ENCODE measurements around the gene ADARB2. TPM values are rescaled to one million over a fixed set of nuclear protein-coding genes. Genes with fewer than 3 reads are reported as not detected.
"Not testable (repeated sequence)": the region's sequence is repeated elsewhere in the genome, so short reads cannot be mapped to it uniquely, and the experiment has no call there.

Gene ADARB2
- total RNA-seq, 1 donor from 2014 or later, result 1.8 TPM

DNA sequence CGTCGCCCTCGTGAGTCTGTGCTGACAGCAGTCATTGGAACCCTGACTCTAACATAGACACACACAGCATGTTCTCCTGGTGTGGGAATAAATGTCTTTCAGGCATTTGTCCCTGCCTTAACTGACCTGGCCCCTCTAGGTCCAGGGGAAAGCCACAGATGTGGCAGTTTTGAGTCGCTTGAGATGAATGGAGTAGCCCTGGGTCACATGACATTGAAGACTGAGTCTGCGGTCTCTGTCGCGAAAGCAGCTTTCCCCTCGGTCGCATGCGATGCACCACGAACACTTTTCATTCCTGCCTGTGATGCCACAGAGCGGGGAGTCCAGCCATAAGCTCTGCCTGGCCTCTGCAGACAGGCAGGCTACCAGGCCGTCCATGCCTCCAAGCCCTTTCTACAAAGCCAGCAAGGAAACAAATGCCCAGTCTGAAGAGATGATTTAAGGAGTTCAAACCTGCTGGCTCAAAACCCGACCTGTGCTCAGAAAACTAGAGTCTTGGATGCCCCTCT is 508.8 kb downstream of the ADARB2 start:
- H3K4me3 Mint-ChIP-seq, result no peak overlapping the region
- H3K4me1 Mint-ChIP-seq, result peaks cover 23% of the 10 kb centered on the region
- H3K27me3 Mint-ChIP-seq (ENCODE audit: low read depth), result peaks cover 22% of the 10 kb centered on the region
- H3K27ac Mint-ChIP-seq (ENCODE audit: unreplicated experiment), result no peak overlapping the region
- peaks cover 3% of the 10 kb centered on the region for H3K9me3 Mint-ChIP-seq
- DNase-seq (ENCODE audit: low read depth, low spot score), result no peak
- H3K36me3 Mint-ChIP-seq (ENCODE audit: low read depth), result peaks cover 7% of the 10 kb centered on the region
- TF ChIP-seq, protein P1, sequence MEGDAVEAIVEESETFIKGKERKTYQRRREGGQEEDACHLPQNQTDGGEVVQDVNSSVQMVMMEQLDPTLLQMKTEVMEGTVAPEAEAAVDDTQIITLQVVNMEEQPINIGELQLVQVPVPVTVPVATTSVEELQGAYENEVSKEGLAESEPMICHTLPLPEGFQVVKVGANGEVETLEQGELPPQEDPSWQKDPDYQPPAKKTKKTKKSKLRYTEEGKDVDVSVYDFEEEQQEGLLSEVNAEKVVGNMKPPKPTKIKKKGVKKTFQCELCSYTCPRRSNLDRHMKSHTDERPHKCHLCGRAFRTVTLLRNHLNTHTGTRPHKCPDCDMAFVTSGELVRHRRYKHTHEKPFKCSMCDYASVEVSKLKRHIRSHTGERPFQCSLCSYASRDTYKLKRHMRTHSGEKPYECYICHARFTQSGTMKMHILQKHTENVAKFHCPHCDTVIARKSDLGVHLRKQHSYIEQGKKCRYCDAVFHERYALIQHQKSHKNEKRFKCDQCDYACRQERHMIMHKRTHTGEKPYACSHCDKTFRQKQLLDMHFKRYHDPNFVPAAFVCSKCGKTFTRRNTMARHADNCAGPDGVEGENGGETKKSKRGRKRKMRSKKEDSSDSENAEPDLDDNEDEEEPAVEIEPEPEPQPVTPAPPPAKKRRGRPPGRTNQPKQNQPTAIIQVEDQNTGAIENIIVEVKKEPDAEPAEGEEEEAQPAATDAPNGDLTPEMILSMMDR (conservative IDR thresholded peaks at IDR 0.05), result no peak

- peaks cover 23% of the 10 kb centered on the region for H3K4me1 Mint-ChIP-seq
- H3K27ac Mint-ChIP-seq (ENCODE audit: unreplicated experiment), result no peak overlapping the region
- no peak for DNase-seq (ENCODE audit: low read depth, low spot score)
- peaks cover 5% of the 10 kb centered on the region for H3K36me3 Mint-ChIP-seq (ENCODE audit: low read depth)
- H3K27me3 Mint-ChIP-seq (ENCODE audit: low read depth), result peaks cover 22% of the 10 kb centered on the region
- TF ChIP-seq, protein P1 (conservative IDR thresholded peaks at IDR 0.05), result peak; percentile 44
- H3K9me3 Mint-ChIP-seq, result peaks cover 3% of the 10 kb centered on the region
- peak overlapping the region; percentile 72 for H3K4me3 Mint-ChIP-seq
These were observed 509.6 kb downstream of the ADARB2 start for GRCh38 chr10:1227510-1228402.

GRCh38 chr10:1226907-1227306 is 510.4 kb downstream of the ADARB2 start:
- peaks cover 23% of the 10 kb centered on the region for H3K4me1 Mint-ChIP-seq
- H3K4me3 Mint-ChIP-seq, result peak overlapping the region; percentile 72
- H3K27me3 Mint-ChIP-seq (ENCODE audit: low read depth), result peaks cover 22% of the 10 kb centered on the region
- H3K27ac Mint-ChIP-seq (ENCODE audit: unreplicated experiment); H3K36me3 Mint-ChIP-seq (ENCODE audit: low read depth); H3K9me3 Mint-ChIP-seq; DNase-seq (ENCODE audit: low read depth, low spot score): not testable (repeated sequence)

DNA sequence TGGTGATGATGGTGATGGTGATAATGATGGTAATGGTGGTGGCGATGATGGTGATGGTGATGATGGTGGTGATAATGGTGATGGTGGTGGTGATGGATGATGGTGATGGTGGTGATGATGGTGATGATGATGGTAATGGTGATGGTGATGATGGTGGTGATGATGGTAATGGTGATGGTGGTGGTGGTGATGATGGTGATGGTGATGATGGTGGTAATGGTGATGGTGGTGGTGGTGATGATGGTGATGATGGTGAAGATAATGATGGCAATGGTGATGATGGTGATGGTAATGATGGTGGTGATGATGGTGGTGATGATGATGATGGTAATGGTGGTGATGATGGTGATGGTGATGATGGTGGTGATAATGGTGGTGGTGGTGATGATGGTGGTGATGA is 517.5 kb downstream of the ADARB2 start:
- not testable (repeated sequence) for H3K4me3 Mint-ChIP-seq; H3K27ac Mint-ChIP-seq (ENCODE audit: unreplicated experiment); H3K9me3 Mint-ChIP-seq; H3K27me3 Mint-ChIP-seq (ENCODE audit: low read depth); H3K4me1 Mint-ChIP-seq; H3K36me3 Mint-ChIP-seq (ENCODE audit: low read depth); DNase-seq (ENCODE audit: low read depth, low spot score)

GRCh38 chr10:1217661-1218060 is 519.7 kb downstream of the ADARB2 start:
- no peak for DNase-seq (ENCODE audit: low read depth, low spot score)
- Mint-ChIP-seq H3K4me3 (no peak overlapping the region), H3K27me3 (ENCODE audit: low read depth) (no peaks in the 10 kb centered on the region), H3K27ac (ENCODE audit: unreplicated experiment) (no peak overlapping the region), H3K9me3 (no peaks in the 10 kb centered on the region), H3K4me1 (no peaks in the 10 kb centered on the region), H3K36me3 (ENCODE audit: low read depth) (no peaks in the 10 kb centered on the region)
- TF ChIP-seq, protein P1 (conservative IDR thresholded peaks at IDR 0.05), result no peak

DNA sequence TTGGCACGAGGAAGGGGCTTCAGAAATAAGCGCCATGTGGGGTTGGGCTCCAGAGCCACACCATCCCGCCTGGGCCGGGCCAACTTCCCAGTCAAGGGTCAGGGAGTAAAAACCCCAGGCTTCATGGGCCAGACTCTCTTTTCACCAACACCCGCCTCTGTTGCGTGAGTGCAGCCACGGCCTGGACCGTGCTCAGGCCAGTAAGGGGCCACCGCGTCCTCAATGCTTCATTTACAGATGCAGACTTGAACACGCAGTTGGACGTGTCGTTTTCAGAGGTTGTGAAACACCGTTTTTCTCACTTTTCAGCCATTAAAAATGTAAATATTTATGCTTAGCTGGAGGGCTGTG is 520.1 kb downstream of the ADARB2 start:
- no peaks in the 10 kb centered on the region for H3K27me3 Mint-ChIP-seq (ENCODE audit: low read depth)
- no peaks in the 10 kb centered on the region for H3K9me3 Mint-ChIP-seq
- H3K4me1 Mint-ChIP-seq, result no peaks in the 10 kb centered on the region
- H3K36me3 Mint-ChIP-seq (ENCODE audit: low read depth), result no peaks in the 10 kb centered on the region
- TF ChIP-seq, protein P1 (conservative IDR thresholded peaks at IDR 0.05), result no peak
- DNase-seq (ENCODE audit: low read depth, low spot score), result no peak
- no peak overlapping the region for H3K27ac Mint-ChIP-seq (ENCODE audit: unreplicated experiment)
- H3K4me3 Mint-ChIP-seq, result no peak overlapping the region
